IMR-90 (cell line): ENCODE data around the gene ABCC8. TPM values are rescaled to one million over a fixed set of nuclear protein-coding genes. Genes with fewer than 3 reads are reported as not detected.

Experiments
- ATAC-seq: fragments of 200-7000 bp; cut with Tn5 transposase; 2 replicates; pipeline ENCODE4 v1.9.1; 2020; ENCODE audit warnings: low read depth, mild to moderate bottlenecking, moderate library complexity
- BruUV-seq: library from RNA; stranded (reverse); fragments of 400-500 nt; replicated peaks from 2 replicates; lab custom pipeline; 2021; lab: Mats Ljungman, UMichigan
- CTCF ChIA-PET: fragments of 300-600 bp; formaldehyde crosslinking; extraction: SDS; loops from one replicate; lab custom pipeline; 2021; ENCODE audit warnings: antibody characterized with exemption; lab: Yijun Ruan, JAX
- POLR2A ChIA-PET: fragments of 300-600 bp; sonication (Branson Sonifier 250); formaldehyde crosslinking; loops from one replicate; lab custom pipeline; 2022; ENCODE audit warnings: antibody characterized with exemption; ENCODE audit not compliant: unreplicated experiment; lab: Charles Lee
- DNase-seq: peaks from one replicate; pipeline ENCODE4 v3.0.0; 2013
- H2AFZ ChIP-seq: replicated peaks from 2 replicates; pipeline ENCODE3; 2013; ENCODE audit warnings: low read length, mild to moderate bottlenecking; ENCODE audit not compliant: poor library complexity
- H2AK5ac ChIP-seq: 2 replicates; pipeline ENCODE4 v1.6.1; 2013; ENCODE audit warnings: low read depth, low read length, inconsistent platforms
- H2AK9ac ChIP-seq: replicated peaks from 2 replicates; pipeline ENCODE3; 2013; ENCODE audit warnings: mild to moderate bottlenecking, low read depth, low read length, moderate library complexity; ENCODE audit not compliant: poor library complexity
- H2BK120ac ChIP-seq: 2 replicates; pipeline ENCODE4 v1.6.1; 2013; ENCODE audit warnings: low read depth, low read length, inconsistent platforms
- H2BK15ac ChIP-seq: 3 replicates; pipeline ENCODE4 v1.6.1; 2013; ENCODE audit warnings: low read depth, low read length, inconsistent platforms
- H2BK20ac ChIP-seq: 2 replicates; pipeline ENCODE4 v1.6.1; 2013; ENCODE audit warnings: low read depth, mild to moderate bottlenecking, inconsistent platforms, low read length, moderate library complexity
- H2BK5ac ChIP-seq: 2 replicates; pipeline ENCODE4 v1.6.1; 2013; ENCODE audit warnings: mild to moderate bottlenecking, low read depth, low read length, inconsistent platforms; ENCODE audit not compliant: poor library complexity, severe bottlenecking
- H3K14ac ChIP-seq: replicated peaks from 2 replicates; pipeline ENCODE4 v1.6.1; 2013; ENCODE audit warnings: low read depth, low read length, inconsistent platforms
- H3K18ac ChIP-seq: 2 replicates; pipeline ENCODE4 v1.6.1; 2013; ENCODE audit warnings: low read depth, low read length, control low read depth
- H3K23ac ChIP-seq: 2 replicates; pipeline ENCODE4 v1.6.1; 2013; ENCODE audit warnings: low read depth, low read length, inconsistent platforms
- H3K27ac ChIP-seq: 2 replicates; pipeline ENCODE4 v1.5.1; 2013; ENCODE audit warnings: mild to moderate bottlenecking, control low read depth, low read length; ENCODE audit not compliant: insufficient read depth
- H3K27me3 ChIP-seq: 2 replicates; pipeline ENCODE4 v1.6.1; 2013; ENCODE audit warnings: low read length; ENCODE audit not compliant: control insufficient read depth, insufficient read depth
- H3K36me3 ChIP-seq: 2 replicates; pipeline ENCODE4 v1.6.1; 2013; ENCODE audit warnings: low read length, mixed read lengths; ENCODE audit not compliant: control insufficient read depth, insufficient read depth
- H3K4ac ChIP-seq: 2 replicates; pipeline ENCODE4 v1.6.1; 2013; ENCODE audit warnings: low read depth, low read length, inconsistent platforms
- H3K4me1 ChIP-seq: 2 replicates; pipeline ENCODE4 v1.6.1; 2013; ENCODE audit warnings: low read length, mixed read lengths; ENCODE audit not compliant: control insufficient read depth, insufficient read depth
- H3K4me2 ChIP-seq: 2 replicates; pipeline ENCODE4 v1.6.1; 2013; ENCODE audit warnings: low read depth, mild to moderate bottlenecking, control low read depth, low read length, moderate library complexity
- H3K4me3 ChIP-seq: 2 replicates; pipeline ENCODE4 v1.5.1; 2013; ENCODE audit warnings: low read depth, mild to moderate bottlenecking, control low read depth, low read length, moderate library complexity; ENCODE audit not compliant: insufficient read depth
- H3K56ac ChIP-seq: 2 replicates; pipeline ENCODE4 v1.6.1; 2013; ENCODE audit warnings: low read length, inconsistent platforms; ENCODE audit not compliant: insufficient read depth; ENCODE audit errors: extremely low read depth
- H3K79me1 ChIP-seq, 2 experiments: 2 replicates each; pipeline ENCODE4 v1.6.1; 2013; ENCODE audit warnings: low read length in 2 of 2, inconsistent platforms in 1 of 2, low read depth in 1 of 2
- H3K9ac ChIP-seq: 2 replicates; pipeline ENCODE4 v1.6.1; 2013; ENCODE audit warnings: low read depth, low read length, control low read depth
- H3K9me1 ChIP-seq: 2 replicates; pipeline ENCODE4 v1.6.1; 2013; ENCODE audit warnings: low read length, inconsistent platforms; ENCODE audit not compliant: insufficient read depth
- H3K9me3 ChIP-seq: 2 replicates; pipeline ENCODE4 v1.6.1; 2013; ENCODE audit warnings: low read length; ENCODE audit not compliant: control insufficient read depth, insufficient read depth
- H4K20me1 ChIP-seq: 2 replicates; pipeline ENCODE4 v1.6.1; 2013; ENCODE audit warnings: low read length, inconsistent platforms; ENCODE audit not compliant: insufficient read depth
- H4K5ac ChIP-seq: 2 replicates; pipeline ENCODE4 v1.6.1; 2013; ENCODE audit warnings: mild to moderate bottlenecking, low read depth, low read length, control low read depth
- H4K8ac ChIP-seq, 2 experiments: 2 replicates each; pipeline ENCODE4 v1.6.1; 2013; ENCODE audit warnings: low read depth in 2 of 2, low read length in 2 of 2, control low read depth in 1 of 2, inconsistent platforms in 1 of 2
- H4K91ac ChIP-seq: 2 replicates; pipeline ENCODE4 v1.6.1; 2013; ENCODE audit warnings: low read depth, low read length, inconsistent platforms; ENCODE audit not compliant: insufficient read depth
- BHLHE40 ChIP-seq: fragments of 150-350 bp; IDR thresholded peaks from 2 replicates; pipeline ENCODE4 v1.6.1; 2016; ENCODE audit warnings: mild to moderate bottlenecking, low read depth, low read length
- CEBPB ChIP-seq: IDR thresholded peaks from 2 replicates; pipeline ENCODE4 v1.6.1; 2012; ENCODE audit warnings: low read depth, low read length, improper control_type of control experiment
- CHD1 ChIP-seq: IDR thresholded peaks from 2 replicates; pipeline ENCODE4 v1.6.1; 2012; ENCODE audit warnings: low read depth, low read length, improper control_type of control experiment
- POLR2A ChIP-seq: IDR thresholded peaks from 2 replicates; pipeline ENCODE4 v1.6.1; 2012; ENCODE audit warnings: mild to moderate bottlenecking, low read depth, low read length
- RFX5 ChIP-seq: IDR thresholded peaks from 2 replicates; pipeline ENCODE4 v1.8.0; 2012; ENCODE audit warnings: low read depth, mild to moderate bottlenecking, low read length, moderate library complexity
- WGBS, 2 experiments: methylation state at CpG; one replicate each; pipeline versions ENCODE4 v1.1.5 to v1.1.7; 2013; ENCODE audit warnings: missing lambda C conversion rate in 2 of 2; ENCODE audit not compliant: insufficient read length in 1 of 2; ENCODE audit errors: extremely low coverage in 2 of 2; 5-methylcytosine and 5-hydroxymethylcytosine counted together
- dilution Hi-C: fragments of 300-500 bp; cut with HindIII; formaldehyde crosslinking; loops from one replicate; pipeline ENCODE4 v1.14.3; 2018; ENCODE audit warnings: low sequenced_read_pairs; ENCODE audit not compliant: unreplicated experiment
- in situ Hi-C: fragments of 300-500 bp; cut with MboI; formaldehyde crosslinking; loops from 3 replicates; pipeline ENCODE4 v1.14.3; 2019; ENCODE audit warnings: low sequenced_read_pairs, inconsistent platforms, mixed read lengths
- intact Hi-C: fragments of 100-400 bp; cut with micrococcal nuclease; formaldehyde crosslinking; loops from 2 replicates; pipeline ENCODE4 v1.10.0; 2022
- polyA plus RNA-seq, 3 experiments: library from polyadenylated mRNA; depleted of rRNA; stranded (reverse); fragments of >200 nt; gene quantifications; 2 replicates each; pipeline ENCODE4 v1.2.3, GENCODE V29; 2012; ENCODE audit warnings: low replicate concordance in 1 of 3
- total RNA-seq: library from RNA; depleted of rRNA; stranded (reverse); fragments of >200 nt; gene quantifications from 2 replicates; pipeline ENCODE4 v1.2.3, GENCODE V29; 2012
- TF ChIP-seq, protein P1 (sequence below): conservative IDR thresholded peaks from 2 replicates; pipeline ENCODE4 v1.5.1; 2012; ENCODE audit warnings: mild to moderate bottlenecking, low read depth, low read length, improper control_type of control experiment

ABCC8 gene
- total and polyA plus RNA-seq, 2 of the 4 experiments (the other 2 are of a cell fraction) = not detected

DNA sequence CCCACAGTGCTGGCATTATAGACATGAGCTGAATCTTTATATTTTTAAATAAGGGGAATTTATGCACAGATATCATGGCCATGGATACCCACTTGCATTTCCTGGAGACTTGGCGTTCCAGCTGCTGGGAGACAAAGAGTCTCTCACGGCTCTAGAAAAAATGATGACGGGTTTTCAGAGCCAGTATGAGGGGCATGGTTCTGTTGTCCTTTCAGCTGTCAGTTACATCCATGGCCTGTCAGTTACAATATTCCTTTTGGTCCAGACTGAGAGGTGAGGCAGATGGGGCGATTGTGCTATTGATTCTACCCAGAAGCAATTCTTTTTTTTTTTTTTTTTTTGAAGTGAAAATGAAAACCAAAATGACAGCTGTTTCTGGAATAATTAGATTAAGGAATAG lies 37.8 kb upstream of the ABCC8 start:
- H3K27me3 ChIP-seq = peaks cover 18% of the 10 kb centered on the region
- DNase-seq = no peak
- no peak overlapping the region for H2AK5ac ChIP-seq
- TF ChIP-seq, protein P1, sequence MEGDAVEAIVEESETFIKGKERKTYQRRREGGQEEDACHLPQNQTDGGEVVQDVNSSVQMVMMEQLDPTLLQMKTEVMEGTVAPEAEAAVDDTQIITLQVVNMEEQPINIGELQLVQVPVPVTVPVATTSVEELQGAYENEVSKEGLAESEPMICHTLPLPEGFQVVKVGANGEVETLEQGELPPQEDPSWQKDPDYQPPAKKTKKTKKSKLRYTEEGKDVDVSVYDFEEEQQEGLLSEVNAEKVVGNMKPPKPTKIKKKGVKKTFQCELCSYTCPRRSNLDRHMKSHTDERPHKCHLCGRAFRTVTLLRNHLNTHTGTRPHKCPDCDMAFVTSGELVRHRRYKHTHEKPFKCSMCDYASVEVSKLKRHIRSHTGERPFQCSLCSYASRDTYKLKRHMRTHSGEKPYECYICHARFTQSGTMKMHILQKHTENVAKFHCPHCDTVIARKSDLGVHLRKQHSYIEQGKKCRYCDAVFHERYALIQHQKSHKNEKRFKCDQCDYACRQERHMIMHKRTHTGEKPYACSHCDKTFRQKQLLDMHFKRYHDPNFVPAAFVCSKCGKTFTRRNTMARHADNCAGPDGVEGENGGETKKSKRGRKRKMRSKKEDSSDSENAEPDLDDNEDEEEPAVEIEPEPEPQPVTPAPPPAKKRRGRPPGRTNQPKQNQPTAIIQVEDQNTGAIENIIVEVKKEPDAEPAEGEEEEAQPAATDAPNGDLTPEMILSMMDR = no peak
- TF ChIP-seq CEBPB = no peak
- no peak for TF ChIP-seq CHD1
- TF ChIP-seq POLR2A = no peak
- no peak for TF ChIP-seq RFX5
- no peak for TF ChIP-seq BHLHE40
- H3K23ac ChIP-seq = no peak overlapping the region
- intact Hi-C loops (no loop called here), dilution Hi-C loops (no loop called here), in situ Hi-C loops (loop anchor here (25.0 kb wide), 1 partner anchor 577 kb away; no protein-coding TSS in a partner anchor)
- no peak overlapping the region for H3K14ac ChIP-seq
- H2BK120ac ChIP-seq = no peak overlapping the region
- H3K79me1 ChIP-seq = no peaks in the 10 kb centered on the region
- no peaks in the 10 kb centered on the region for H3K4me1 ChIP-seq
- ChIA-PET CTCF (no interaction called here), POLR2A (no interaction called here)
- H4K8ac ChIP-seq = no peak overlapping the region
- H3K18ac ChIP-seq = no peak overlapping the region
- H3K4me3 ChIP-seq = no peak overlapping the region
- no peak overlapping the region for H2BK15ac ChIP-seq
- H2BK5ac ChIP-seq = no peak overlapping the region
- H3K27ac ChIP-seq = no peak overlapping the region
- H3K56ac ChIP-seq = no peak overlapping the region
- H3K36me3 ChIP-seq = no peaks in the 10 kb centered on the region
- no peak for ATAC-seq
- no peaks in the 10 kb centered on the region for H3K9me3 ChIP-seq
- no peak overlapping the region for H4K5ac ChIP-seq
- no peak overlapping the region for H2AK9ac ChIP-seq
- no peak overlapping the region for H3K4ac ChIP-seq
- H4K91ac ChIP-seq = no peak overlapping the region
- H3K9me1 ChIP-seq = no peaks in the 10 kb centered on the region; the same call in 1 of the 2 replicates
- H4K20me1 ChIP-seq = no peaks in the 10 kb centered on the region
- no peak overlapping the region for H2BK20ac ChIP-seq
- H3K4me2 ChIP-seq = no peak overlapping the region
- no peak overlapping the region for H2AFZ ChIP-seq
- no peak overlapping the region for H3K9ac ChIP-seq
- no CpG with 5 or more reads among the region's 4 CpGs for WGBS, 2 experiments
- no TSS peak for BruUV-seq
